Neuron (in vitro differentiated cells): Measurements from ENCODE around the gene HS3ST5.
"Not testable (repeated sequence)": the region's sequence is repeated elsewhere in the genome, so short reads cannot be mapped to it uniquely, and the experiment has no call there.

Experiments
- H2AFZ ChIP-seq: one replicate; pipeline ENCODE4 v1.6.1; 2013; ENCODE audit warnings: low read depth, mild to moderate bottlenecking, inconsistent platforms, low read length, moderate library complexity
- H3K27me3 ChIP-seq: one replicate; pipeline ENCODE4 v1.6.1; 2013; ENCODE audit warnings: low read length; ENCODE audit not compliant: insufficient read depth
- H3K36me3 ChIP-seq: one replicate; pipeline ENCODE4 v1.6.1; 2013; ENCODE audit warnings: low read length; ENCODE audit not compliant: insufficient read depth
- H3K4me1 ChIP-seq: one replicate; pipeline ENCODE4 v1.6.1; 2013; ENCODE audit warnings: low read length; ENCODE audit not compliant: insufficient read depth
- H3K4me3 ChIP-seq: 2 replicates; pipeline ENCODE4 v1.5.1; 2013; ENCODE audit warnings: mild to moderate bottlenecking, low read length, moderate library complexity
- H3K9me3 ChIP-seq: one replicate; pipeline ENCODE4 v1.6.1; 2013; ENCODE audit warnings: low read length

Gene HS3ST5

DNA sequence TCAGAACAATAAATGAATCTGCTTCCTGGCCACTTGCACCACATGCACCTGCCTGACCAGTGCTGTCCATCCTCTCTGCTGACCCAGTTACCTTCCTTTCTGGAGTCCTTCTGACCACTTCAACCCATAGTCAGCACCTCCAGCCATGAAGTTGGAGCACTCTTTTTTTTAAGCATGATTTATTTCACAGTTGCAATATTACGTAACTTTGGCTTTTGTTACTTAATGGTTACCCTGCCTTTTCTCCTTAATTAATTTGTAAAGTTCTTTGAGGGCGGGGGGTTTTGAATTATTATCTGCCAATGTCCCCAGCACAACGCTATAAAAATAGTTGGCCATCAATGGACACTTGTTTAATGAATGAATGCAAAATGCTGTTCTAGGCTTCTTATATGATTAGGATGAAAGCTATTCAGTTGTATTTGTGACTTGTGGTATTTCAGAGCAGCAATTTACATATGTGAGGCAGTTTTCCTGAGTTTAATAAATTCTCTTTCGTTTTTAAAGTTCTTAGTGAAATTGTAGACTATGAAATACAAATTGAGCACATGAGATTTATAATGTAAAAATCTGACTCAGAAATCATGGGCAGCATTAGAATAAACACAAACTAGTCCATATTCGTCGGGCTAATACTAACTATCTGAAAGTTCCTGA lies 180.0 kb downstream of the HS3ST5 start:
- Histone ChIP-seq H3K27me3 (no peaks in the 10 kb centered on the region), H3K36me3 (no peaks in the 10 kb centered on the region), H2AFZ (no peak overlapping the region), H3K9me3 (no peaks in the 10 kb centered on the region), H3K4me3 (no peak overlapping the region), H3K4me1 (no peaks in the 10 kb centered on the region)

DNA sequence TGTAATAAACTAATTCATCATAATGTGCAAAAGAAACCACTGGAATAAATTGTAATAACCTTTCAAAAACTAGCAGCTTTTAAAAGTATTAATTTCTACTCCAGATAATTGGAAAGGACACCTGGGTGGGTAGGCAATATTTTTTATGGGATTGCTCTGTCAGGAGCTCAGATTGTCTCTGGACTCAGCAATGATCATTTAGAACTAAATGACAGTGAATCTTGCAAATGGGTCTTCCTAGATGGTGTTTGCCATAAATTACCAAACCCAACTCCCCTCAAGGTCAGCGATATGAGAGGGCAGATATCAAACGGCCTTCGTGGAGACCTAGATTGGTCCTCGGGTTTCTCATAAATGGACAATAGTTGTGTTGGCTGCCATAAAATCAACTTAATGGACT lies 181.9 kb downstream of the HS3ST5 start:
- Histone ChIP-seq H3K9me3 (no peaks in the 10 kb centered on the region), H3K4me3 (no peak overlapping the region), H3K27me3 (no peaks in the 10 kb centered on the region), H3K4me1 (no peaks in the 10 kb centered on the region), H2AFZ (no peak overlapping the region), H3K36me3 (no peaks in the 10 kb centered on the region)

DNA sequence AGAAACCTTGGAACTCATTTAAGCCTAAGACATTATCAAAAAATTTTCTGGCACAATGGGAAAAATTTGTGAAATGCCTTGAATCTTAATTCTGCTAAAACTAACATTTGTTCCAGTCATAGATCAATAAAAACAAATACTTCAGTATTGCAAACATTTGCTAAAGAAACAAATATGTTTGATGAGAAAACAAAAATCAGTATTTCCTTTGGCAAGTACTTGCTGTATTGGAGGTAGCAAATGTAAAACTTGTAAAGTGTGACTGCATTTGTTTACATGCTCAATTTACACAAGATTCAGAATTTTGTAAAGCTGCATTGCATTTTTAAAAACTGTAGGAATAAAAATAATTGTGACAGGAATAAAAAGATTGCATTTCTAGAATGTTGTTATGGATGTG lies 183.1 kb downstream of the HS3ST5 start:
- no peaks in the 10 kb centered on the region for H3K27me3 ChIP-seq
- H2AFZ ChIP-seq = no peak overlapping the region
- no peaks in the 10 kb centered on the region for H3K9me3 ChIP-seq
- H3K4me1 ChIP-seq = no peaks in the 10 kb centered on the region
- H3K4me3 ChIP-seq = no peak overlapping the region
- H3K36me3 ChIP-seq = no peaks in the 10 kb centered on the region

DNA sequence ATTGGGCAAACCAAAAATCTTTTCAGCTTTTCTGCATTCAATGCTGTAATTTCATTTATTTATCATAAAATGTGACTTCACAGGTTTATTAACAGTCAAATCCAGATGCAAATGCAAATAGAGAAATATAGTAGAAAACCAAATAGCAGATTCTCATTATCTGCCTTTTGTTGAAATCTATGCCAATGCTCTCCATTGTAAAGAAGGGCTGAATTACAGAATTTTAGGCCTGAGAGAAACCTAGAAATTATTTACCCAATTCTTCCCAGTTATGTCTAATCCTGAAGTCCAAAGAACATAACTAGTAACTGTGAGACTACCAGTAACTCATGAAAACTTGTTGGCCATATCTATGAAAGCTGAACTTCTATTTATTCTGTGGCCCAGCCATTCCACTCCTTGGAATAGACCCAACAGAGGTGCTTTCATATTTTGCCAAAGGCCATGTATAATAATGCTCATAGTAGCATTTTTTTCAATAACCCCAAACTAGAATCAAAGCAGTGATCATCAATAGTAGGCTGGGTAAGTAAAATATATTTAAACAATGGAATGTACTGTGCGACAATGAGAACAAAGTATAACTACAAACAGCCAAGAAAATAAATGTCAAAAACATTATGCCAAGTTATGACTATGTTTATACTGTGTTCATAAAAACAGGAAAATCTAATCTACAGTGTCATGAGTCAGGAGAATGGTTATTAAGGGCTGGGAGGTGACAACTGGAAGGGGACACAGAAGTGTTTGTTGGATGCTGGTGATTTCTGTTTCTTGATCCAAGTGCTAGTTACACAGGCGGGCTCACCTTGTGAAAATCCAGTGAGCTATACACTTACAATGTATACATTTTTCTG lies 183.8 kb downstream of the HS3ST5 start:
- H3K9me3 ChIP-seq = no peaks in the 10 kb centered on the region
- H3K4me3 ChIP-seq = no peak overlapping the region
- no peak overlapping the region for H2AFZ ChIP-seq
- H3K27me3 ChIP-seq = no peaks in the 10 kb centered on the region
- no peaks in the 10 kb centered on the region for H3K4me1 ChIP-seq
- H3K36me3 ChIP-seq = no peaks in the 10 kb centered on the region

DNA sequence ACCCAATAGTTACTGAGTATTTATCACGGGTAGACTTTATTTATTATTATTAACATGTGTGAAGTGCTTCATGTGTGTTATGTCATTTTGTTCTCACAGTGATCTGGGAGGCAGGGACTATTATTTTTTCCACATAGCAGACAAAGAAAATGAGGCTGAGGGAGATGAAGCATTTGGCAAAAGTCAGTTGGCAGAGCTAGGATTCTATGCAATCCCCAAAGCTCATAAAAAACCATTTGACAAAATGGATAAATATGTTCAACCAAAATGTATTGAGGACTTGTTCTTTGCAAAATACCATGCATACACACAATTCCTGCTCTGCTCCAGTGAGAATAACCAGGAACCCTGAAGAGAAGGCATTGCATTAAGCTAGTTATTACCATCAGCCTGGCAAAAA lies 184.4 kb downstream of the HS3ST5 start:
- no peak overlapping the region for H3K4me3 ChIP-seq
- no peaks in the 10 kb centered on the region for H3K9me3 ChIP-seq
- H3K27me3 ChIP-seq = no peaks in the 10 kb centered on the region
- H3K4me1 ChIP-seq = no peaks in the 10 kb centered on the region
- no peaks in the 10 kb centered on the region for H3K36me3 ChIP-seq
- H2AFZ ChIP-seq = no peak overlapping the region

DNA sequence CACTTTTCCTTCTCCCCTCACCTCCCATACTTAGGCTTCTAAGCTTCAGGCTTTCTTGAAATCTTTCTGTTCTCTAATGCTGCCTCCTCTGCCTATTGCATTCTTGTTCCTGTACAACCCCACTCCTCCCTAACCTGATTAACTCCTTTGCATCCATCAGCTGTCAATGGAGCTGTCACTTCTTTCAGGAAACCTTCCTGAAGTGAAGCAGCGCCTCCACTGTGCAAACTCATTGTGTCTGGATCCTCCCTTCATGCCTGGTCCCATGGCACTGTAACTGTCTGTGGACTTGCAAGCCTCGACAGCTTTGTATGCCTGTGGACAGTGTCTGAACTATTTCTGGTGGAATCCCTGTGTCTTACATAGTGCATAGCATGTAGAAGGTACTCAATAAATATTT lies 185.0 kb downstream of the HS3ST5 start:
- no peaks in the 10 kb centered on the region for H3K4me1 ChIP-seq
- H3K36me3 ChIP-seq = no peaks in the 10 kb centered on the region
- H3K27me3 ChIP-seq = no peaks in the 10 kb centered on the region
- no peaks in the 10 kb centered on the region for H3K9me3 ChIP-seq
- no peak overlapping the region for H3K4me3 ChIP-seq
- no peak overlapping the region for H2AFZ ChIP-seq

DNA sequence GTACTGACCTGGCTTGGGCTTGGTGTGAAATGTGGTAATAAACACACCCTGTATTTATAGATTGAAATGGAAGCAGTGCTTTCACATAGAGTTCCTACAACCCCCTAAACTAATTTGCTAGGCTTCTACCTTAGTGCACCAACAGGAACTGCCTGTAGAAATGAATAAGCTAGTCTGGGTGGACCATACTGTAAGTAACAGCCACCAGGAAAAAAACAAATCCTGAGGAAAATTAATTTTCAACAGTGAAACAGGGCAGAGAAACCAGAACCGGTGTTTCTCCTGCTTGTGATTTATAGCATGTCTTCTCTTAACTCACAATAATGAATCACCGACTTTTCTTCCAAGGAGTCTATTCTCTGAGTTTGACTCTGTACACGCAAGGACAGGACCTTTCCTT lies 187.1 kb downstream of the HS3ST5 start:
- Histone ChIP-seq H3K4me3 (no peak overlapping the region), H3K9me3 (no peaks in the 10 kb centered on the region), H3K36me3 (no peaks in the 10 kb centered on the region), H3K4me1 (peaks cover 3% of the 10 kb centered on the region), H3K27me3 (no peaks in the 10 kb centered on the region), H2AFZ (no peak overlapping the region)

DNA sequence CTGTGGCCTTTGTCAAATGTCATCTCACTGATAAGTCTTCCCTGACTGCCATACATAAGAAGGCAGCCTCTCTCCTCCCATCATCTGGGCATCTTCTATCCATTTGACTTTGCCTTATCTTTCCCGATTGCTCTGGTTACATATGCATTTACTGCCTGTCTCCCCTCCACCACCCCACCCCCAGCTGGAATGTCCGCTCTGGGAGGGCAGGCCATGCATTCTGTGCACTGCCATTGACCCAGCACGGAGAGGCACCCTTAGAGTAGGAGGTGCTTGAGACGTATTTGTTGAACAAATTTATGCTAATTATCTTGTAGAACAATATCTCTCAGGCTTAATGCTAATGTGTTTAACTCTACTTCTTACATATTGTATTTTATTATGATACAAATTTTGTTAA lies 188.0 kb downstream of the HS3ST5 start:
- Histone ChIP-seq H3K36me3 (no peaks in the 10 kb centered on the region), H3K4me3 (no peak overlapping the region), H3K27me3 (no peaks in the 10 kb centered on the region), H3K4me1 (peaks cover 3% of the 10 kb centered on the region), H3K9me3 (no peaks in the 10 kb centered on the region), H2AFZ (no peak overlapping the region)

DNA sequence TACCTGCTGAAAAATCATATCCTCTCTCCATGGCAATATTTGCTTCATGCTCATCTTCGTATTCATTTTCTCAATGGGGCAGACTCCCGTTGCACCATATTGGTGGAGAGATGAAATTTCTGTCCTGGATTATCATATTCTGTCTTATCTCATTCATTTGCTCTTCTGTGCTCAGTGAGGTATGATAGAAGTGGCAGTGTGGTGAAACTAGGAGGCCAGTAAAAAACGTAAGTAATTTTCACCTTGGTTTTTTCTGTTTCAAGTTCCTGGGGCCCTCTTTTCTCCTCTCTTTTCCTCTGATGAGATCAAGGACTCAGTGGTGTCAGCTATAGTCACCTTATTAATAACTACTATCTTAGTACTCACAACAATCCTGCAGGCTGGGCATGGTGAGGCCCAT lies 189.4 kb downstream of the HS3ST5 start:
- Histone ChIP-seq H3K27me3 (no peaks in the 10 kb centered on the region), H3K4me3 (no peak overlapping the region), H3K9me3 (no peaks in the 10 kb centered on the region), H2AFZ (no peak overlapping the region), H3K4me1 (peaks cover 3% of the 10 kb centered on the region), H3K36me3 (no peaks in the 10 kb centered on the region)

DNA sequence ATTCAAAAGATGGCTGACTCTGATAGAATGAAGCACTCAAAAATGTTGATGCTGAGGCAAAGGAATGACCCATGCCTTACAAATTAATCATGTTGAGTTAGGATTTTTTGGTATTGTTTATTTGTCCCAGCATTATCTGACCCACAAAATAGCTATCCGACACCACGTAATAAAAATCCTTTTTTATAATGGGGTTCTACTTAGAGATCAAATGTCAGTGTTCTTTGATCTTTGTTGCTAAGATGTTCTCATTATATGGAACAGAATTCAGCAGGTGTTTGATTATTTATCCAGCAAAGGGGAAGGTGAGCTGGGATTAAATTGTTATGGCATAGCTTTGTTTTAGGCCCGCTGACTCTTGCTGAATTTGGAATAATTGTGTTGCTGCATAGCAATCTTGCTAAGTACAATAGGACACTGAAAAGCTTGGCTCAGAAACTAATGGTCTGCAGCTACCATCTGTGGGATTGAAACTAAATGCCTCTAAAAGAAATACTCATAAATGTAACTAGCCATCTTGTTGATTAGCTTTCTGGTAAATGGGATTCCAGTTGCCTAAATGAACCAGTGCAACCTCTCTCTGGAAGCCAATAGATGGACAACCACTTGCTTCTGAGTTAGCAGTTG lies 191.6 kb downstream of the HS3ST5 start:
- no peaks in the 10 kb centered on the region for H3K9me3 ChIP-seq
- H2AFZ ChIP-seq = peak overlapping the region; percentile 1
- H3K27me3 ChIP-seq = no peaks in the 10 kb centered on the region
- H3K4me3 ChIP-seq = no peak overlapping the region
- peaks cover 3% of the 10 kb centered on the region for H3K4me1 ChIP-seq
- no peaks in the 10 kb centered on the region for H3K36me3 ChIP-seq

DNA sequence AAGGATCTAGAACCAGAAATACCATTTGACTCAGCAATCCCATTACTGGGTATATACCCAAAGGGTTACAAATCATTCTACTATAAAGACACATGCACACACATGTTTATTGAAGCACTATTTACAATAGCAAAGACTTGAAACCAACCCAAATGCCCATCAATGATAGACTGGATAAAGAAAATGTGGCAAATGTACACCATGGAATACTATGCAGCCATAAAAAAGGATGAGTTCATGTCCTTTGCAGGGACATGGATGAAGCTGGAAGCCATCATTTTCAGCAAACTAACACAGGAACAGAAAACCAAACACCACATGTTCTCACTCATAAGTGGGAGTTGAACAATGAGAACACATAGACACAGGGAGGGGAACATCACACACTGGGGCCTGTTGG lies 193.6 kb downstream of the HS3ST5 start:
- not testable (repeated sequence) for H2AFZ ChIP-seq

DNA sequence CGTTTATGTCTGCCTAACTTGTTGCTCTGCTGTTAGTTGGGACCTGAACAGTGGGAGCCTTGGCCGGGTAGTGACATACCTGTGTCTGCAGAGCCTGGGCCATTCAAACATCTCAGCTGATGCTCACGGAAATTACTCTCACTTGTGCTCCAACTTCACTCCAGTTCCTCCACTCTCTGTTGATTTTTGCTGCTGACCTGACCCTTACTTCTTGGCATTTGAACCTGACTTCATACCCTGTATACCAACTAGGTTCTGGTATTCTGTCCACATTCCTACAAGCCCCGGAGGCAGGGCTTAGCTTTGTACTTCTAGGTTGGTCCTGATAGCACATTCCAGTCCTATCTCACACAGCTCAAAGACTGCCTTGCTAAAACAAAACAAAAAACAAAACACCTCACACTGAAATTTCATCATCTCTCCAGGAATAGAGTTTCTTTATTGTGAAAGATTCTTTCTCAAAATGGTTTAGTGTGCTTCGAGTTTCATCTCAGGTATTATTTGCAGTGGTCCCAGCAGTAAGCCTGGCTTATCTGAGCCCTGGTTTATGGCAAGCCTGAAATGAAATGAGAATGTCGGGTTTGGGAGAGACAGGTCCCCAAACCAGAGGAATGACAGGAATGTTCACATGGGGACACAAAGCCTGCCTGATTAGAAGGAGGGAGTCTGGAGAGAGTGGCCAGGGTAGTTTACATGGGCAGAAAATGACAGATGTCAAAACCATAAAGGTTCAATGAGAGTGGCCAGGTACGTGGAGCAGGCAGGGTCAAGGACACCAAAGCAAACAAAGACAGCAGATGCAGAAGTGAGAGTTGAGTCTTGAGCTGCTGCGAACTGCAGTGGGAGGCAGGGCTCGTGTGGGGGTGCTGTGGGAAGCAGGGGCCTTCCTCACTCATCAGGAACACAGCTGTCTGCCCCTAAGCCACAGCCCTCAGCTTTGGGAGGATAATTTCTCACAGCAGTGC lies 197.7 kb downstream of the HS3ST5 start:
- no peaks in the 10 kb centered on the region for H3K9me3 ChIP-seq
- no peak overlapping the region for H3K4me3 ChIP-seq
- no peaks in the 10 kb centered on the region for H3K36me3 ChIP-seq
- H2AFZ ChIP-seq = no peak overlapping the region
- no peaks in the 10 kb centered on the region for H3K27me3 ChIP-seq
- H3K4me1 ChIP-seq = peaks cover 6% of the 10 kb centered on the region

More for the DNA sequence above, 193.6 kb downstream of the HS3ST5 start:
- H3K4me3 ChIP-seq, H3K27me3 ChIP-seq, H3K4me1 ChIP-seq, H3K9me3 ChIP-seq, H3K36me3 ChIP-seq: not testable (repeated sequence)
